SJCRH30 (cell line): ENCODE data around the gene REN. TPM values are rescaled to one million over a fixed set of nuclear protein-coding genes. Genes with fewer than 3 reads are reported as not detected.

Experiments
- DNase-seq, 2 experiments: peaks; one replicate each; pipeline ENCODE4 v3.0.0-alpha.2; 2015 to 2020
- H3K27ac ChIP-seq: fragments of 250-450 bp; sonication (Bioruptor Pico); 2 replicates; pipeline ENCODE4 v1.5.1; 2020; ENCODE audit warnings: mild to moderate bottlenecking, moderate library complexity
- H3K27me3 ChIP-seq: fragments of 250-450 bp; sonication (Bioruptor Pico); 2 replicates; pipeline ENCODE4 v1.5.1; 2020; ENCODE audit warnings: mild to moderate bottlenecking, moderate library complexity
- H3K36me3 ChIP-seq: fragments of 250-450 bp; sonication (Bioruptor Pico); 2 replicates; pipeline ENCODE4 v1.5.1; 2020; ENCODE audit warnings: mild to moderate bottlenecking, moderate library complexity
- H3K4me1 ChIP-seq: fragments of 250-450 bp; sonication (Bioruptor Pico); 2 replicates; pipeline ENCODE4 v1.5.1; 2020; ENCODE audit warnings: mild to moderate bottlenecking, moderate library complexity
- H3K4me3 ChIP-seq: fragments of 250-450 bp; sonication (Bioruptor Pico); 2 replicates; pipeline ENCODE4 v1.5.1; 2020; ENCODE audit warnings: mild to moderate bottlenecking, moderate library complexity
- H3K9me3 ChIP-seq: fragments of 250-450 bp; sonication (Bioruptor Pico); replicated peaks from 2 replicates; pipeline ENCODE4 v1.5.1; 2020; ENCODE audit warnings: mild to moderate bottlenecking, moderate library complexity
- total RNA-seq: library from RNA; depleted of rRNA; stranded (reverse); fragments of >200 nt; shearing (Covaris generic); gene quantifications from 2 replicates; pipeline ENCODE4 v1.2.3, GENCODE V29; 2014; rRNA removed

Gene REN
- not detected in 2 replicates for total RNA-seq

- Histone ChIP-seq H3K9me3 (peaks cover 8% of the 10 kb centered on the region), H3K27ac (no peak within 1 kb of the TSS)
- no peak for DNase-seq
Measured at GRCh38 chr1:204166219-204166618, at the start of gene REN. REN (minus strand) TSS chr1:204166337; CDS start chr1:204166293, 44 bp downstream.

GRCh38 chr1:204213668-204214662 is 47.8 kb upstream of the REN start, which contains the start of gene GOLT1A:
GOLT1A (minus strand) TSS chr1:204213988; CDS start chr1:204213906, 82 bp downstream.
- H3K27ac ChIP-seq, result no peak within 1 kb of the TSS
- no peaks in the 10 kb centered on the region for H3K27me3 ChIP-seq
- no peaks in the 10 kb centered on the region for H3K4me1 ChIP-seq
- H3K36me3 ChIP-seq, result no peaks in the 10 kb centered on the region
- DNase-seq, result peak; percentile 75 to 85
- no peaks in the 10 kb centered on the region for H3K9me3 ChIP-seq
- H3K4me3 ChIP-seq, result no peak within 1 kb of the TSS

More at GRCh38 chr1:204166219-204166618, at the start of gene REN:
- Histone ChIP-seq H3K4me1 (no peaks in the 10 kb centered on the region), H3K36me3 (no peaks in the 10 kb centered on the region), H3K4me3 (no peak within 1 kb of the TSS), H3K27me3 (0 out of 2 replicates have a peak, but pooled peaks cover 5% of the 10 kb centered on the region)

- H3K9me3 ChIP-seq, result no peaks in the 10 kb centered on the region
- H3K27me3 ChIP-seq, result no peaks in the 10 kb centered on the region
- no peak overlapping the region for H3K4me3 ChIP-seq
- H3K36me3 ChIP-seq, result no peaks in the 10 kb centered on the region
- no peak overlapping the region for H3K27ac ChIP-seq
- H3K4me1 ChIP-seq, result no peaks in the 10 kb centered on the region
- DNase-seq, result no peak
Measured at GRCh38 chr1:204212715-204213114, 46.6 kb upstream of the REN start.

GRCh38 chr1:204211046-204211445 is 44.9 kb upstream of the REN start:
- Histone ChIP-seq H3K27ac (no peak overlapping the region), H3K9me3 (no peaks in the 10 kb centered on the region)

GRCh38 chr1:204207136-204207616 is 41.0 kb upstream of the REN start:
- DNase-seq, result peak; percentile 74 to 84
- no peaks in the 10 kb centered on the region; the same call in 1 of the 2 replicates for H3K4me1 ChIP-seq
- no peak overlapping the region for H3K4me3 ChIP-seq

More at GRCh38 chr1:204211046-204211445, 44.9 kb upstream of the REN start:
- H3K36me3 ChIP-seq, result no peaks in the 10 kb centered on the region
- no peak overlapping the region for H3K4me3 ChIP-seq
- no peaks in the 10 kb centered on the region; the same call in 1 of the 2 replicates for H3K4me1 ChIP-seq
- H3K27me3 ChIP-seq, result no peaks in the 10 kb centered on the region
- no peak for DNase-seq

GRCh38 chr1:204206121-204206520 is 40.0 kb upstream of the REN start:
- no peak for DNase-seq
- no peak overlapping the region for H3K4me3 ChIP-seq

More at GRCh38 chr1:204207136-204207616, 41.0 kb upstream of the REN start:
- Histone ChIP-seq H3K27ac (no peak overlapping the region), H3K9me3 (no peaks in the 10 kb centered on the region; the same call in 1 of the 2 replicates), H3K27me3 (peaks cover 3% of the 10 kb centered on the region; the same call in 1 of the 2 replicates), H3K36me3 (no peaks in the 10 kb centered on the region)

GRCh38 chr1:204205486-204205885 is 39.3 kb upstream of the REN start:
- no peak for DNase-seq
- Histone ChIP-seq H3K4me1 (no peaks in the 10 kb centered on the region; the same call in 1 of the 2 replicates), H3K36me3 (no peaks in the 10 kb centered on the region)

More at GRCh38 chr1:204206121-204206520, 40.0 kb upstream of the REN start:
- Histone ChIP-seq H3K36me3 (no peaks in the 10 kb centered on the region), H3K4me1 (no peaks in the 10 kb centered on the region; the same call in 1 of the 2 replicates), H3K27me3 (peaks cover 3% of the 10 kb centered on the region; the same call in 1 of the 2 replicates), H3K27ac (no peak overlapping the region), H3K9me3 (no peaks in the 10 kb centered on the region; the same call in 1 of the 2 replicates)

GRCh38 chr1:204204944-204205343 is 38.8 kb upstream of the REN start:
- Histone ChIP-seq H3K36me3 (no peaks in the 10 kb centered on the region), H3K27ac (no peak overlapping the region), H3K27me3 (peaks cover 3% of the 10 kb centered on the region; the same call in 1 of the 2 replicates), H3K9me3 (no peaks in the 10 kb centered on the region; the same call in 1 of the 2 replicates), H3K4me1 (no peaks in the 10 kb centered on the region; the same call in 1 of the 2 replicates), H3K4me3 (no peak overlapping the region)
- DNase-seq, result no peak

More at GRCh38 chr1:204205486-204205885, 39.3 kb upstream of the REN start:
- Histone ChIP-seq H3K9me3 (no peaks in the 10 kb centered on the region; the same call in 1 of the 2 replicates), H3K4me3 (no peak overlapping the region), H3K27me3 (peaks cover 3% of the 10 kb centered on the region; the same call in 1 of the 2 replicates), H3K27ac (no peak overlapping the region)

GRCh38 chr1:204203206-204203767 is 37.1 kb upstream of the REN start:
- H3K36me3 ChIP-seq, result no peaks in the 10 kb centered on the region
- DNase-seq, result no peak
- H3K27ac ChIP-seq, result no peak overlapping the region
- no peaks in the 10 kb centered on the region; the same call in 1 of the 2 replicates for H3K9me3 ChIP-seq
- H3K4me1 ChIP-seq, result peaks cover 9% of the 10 kb centered on the region; the same call in 1 of the 2 replicates
- H3K4me3 ChIP-seq, result no peak overlapping the region
- H3K27me3 ChIP-seq, result peaks cover 3% of the 10 kb centered on the region

- no peaks in the 10 kb centered on the region for H3K36me3 ChIP-seq
- H3K4me1 ChIP-seq, result peaks cover 10% of the 10 kb centered on the region; the same call in 1 of the 2 replicates
- no peaks in the 10 kb centered on the region; the same call in 1 of the 2 replicates for H3K9me3 ChIP-seq
- H3K27ac ChIP-seq, result no peak overlapping the region
- peaks cover 3% of the 10 kb centered on the region for H3K27me3 ChIP-seq
- H3K4me3 ChIP-seq, result no peak overlapping the region
- DNase-seq, result no peak
Measured at GRCh38 chr1:204202481-204202880, 36.3 kb upstream of the REN start.

- peaks cover 3% of the 10 kb centered on the region for H3K27me3 ChIP-seq
- no peak overlapping the region for H3K27ac ChIP-seq
- peaks cover 10% of the 10 kb centered on the region; the same call in 1 of the 2 replicates for H3K4me1 ChIP-seq
- H3K4me3 ChIP-seq, result no peak overlapping the region
- H3K36me3 ChIP-seq, result no peaks in the 10 kb centered on the region
- DNase-seq, result no peak
- no peaks in the 10 kb centered on the region; the same call in 1 of the 2 replicates for H3K9me3 ChIP-seq
Measured at GRCh38 chr1:204201348-204202040, 35.4 kb upstream of the REN start.

- no peak for DNase-seq
- Histone ChIP-seq H3K36me3 (no peaks in the 10 kb centered on the region), H3K9me3 (no peaks in the 10 kb centered on the region; the same call in 1 of the 2 replicates), H3K27me3 (no peaks in the 10 kb centered on the region; the same call in 1 of the 2 replicates), H3K27ac (no peak overlapping the region), H3K4me3 (no peak overlapping the region), H3K4me1 (peaks cover 20% of the 10 kb centered on the region)
Measured at GRCh38 chr1:204199579-204199978, 33.4 kb upstream of the REN start.

GRCh38 chr1:204198348-204199340 is 32.5 kb upstream of the REN start:
- H3K9me3 ChIP-seq, result no peaks in the 10 kb centered on the region
- no peak overlapping the region for H3K4me3 ChIP-seq
- H3K27ac ChIP-seq, result 0 out of 2 replicates have a peak overlapping the region, but pooled peaks have one; percentile 4
- H3K27me3 ChIP-seq, result no peaks in the 10 kb centered on the region; the same call in 1 of the 2 replicates
- H3K4me1 ChIP-seq, result peaks cover 20% of the 10 kb centered on the region
- no peaks in the 10 kb centered on the region for H3K36me3 ChIP-seq
- DNase-seq, result peak; percentile 35 to 47
